Aorta (tissue), 5 donors: Measurements from ENCODE around the gene GPR37. TPM values are rescaled to one million over a fixed set of nuclear protein-coding genes. Genes with fewer than 3 reads are reported as not detected.
A peak's percentile ranks its signal among the peaks of the same experiment; 100 is the strongest.

ENCODE experiments used
- ATAC-seq: fragments of 200-7000 bp; cut with Tn5 transposase; one replicate; pipeline ENCODE4 v1.9.1; 2022; ENCODE audit warnings: moderate library complexity; ENCODE audit not compliant: low FRiP score
- DNase-seq, 2 donors: peaks; one replicate each; pipeline ENCODE4 v3.0.0-alpha.2; 2020
- H3K27ac ChIP-seq, 2 donors: one replicate each; pipeline ENCODE4 v1.5.1; 2013; ENCODE audit warnings: low read length in 2 of 2, mild to moderate bottlenecking in 2 of 2, moderate library complexity in 2 of 2, control low read depth in 1 of 2, inconsistent platforms in 1 of 2, low read depth in 1 of 2
- H3K27me3 ChIP-seq, 2 donors: one replicate each; pipeline ENCODE4 v1.6.1; 2013; ENCODE audit warnings: control low read depth in 1 of 2, low read length in 1 of 2, mild to moderate bottlenecking in 1 of 2, moderate library complexity in 1 of 2; ENCODE audit not compliant: insufficient read depth in 2 of 2, control insufficient read depth in 1 of 2
- H3K36me3 ChIP-seq, 2 donors: one replicate each; pipeline ENCODE4 v1.6.1; 2013; ENCODE audit warnings: control low read depth in 1 of 2, low read length in 1 of 2, mild to moderate bottlenecking in 1 of 2; ENCODE audit not compliant: insufficient read depth in 2 of 2, control insufficient read depth in 1 of 2
- H3K4me1 ChIP-seq, 2 donors: one replicate each; pipeline ENCODE4 v1.6.1; 2013; ENCODE audit warnings: low read length in 2 of 2, control low read depth in 1 of 2, mild to moderate bottlenecking in 1 of 2, moderate library complexity in 1 of 2; ENCODE audit not compliant: insufficient read depth in 2 of 2, control insufficient read depth in 1 of 2
- H3K4me3 ChIP-seq, 2 donors: one replicate each; pipeline ENCODE4 v1.5.1; 2013; ENCODE audit warnings: low read length in 2 of 2, control low read depth in 1 of 2, mild to moderate bottlenecking in 1 of 2
- H3K9me3 ChIP-seq: one replicate; pipeline ENCODE4 v1.6.1; 2013; ENCODE audit warnings: mild to moderate bottlenecking, low read length; ENCODE audit not compliant: control insufficient read depth
- whole genome bisulfite sequencing, 2 donors: extraction: QIAGEN DNeasy Blood & Tissue Kit; methylation state at CpG; one replicate each; pipeline ENCODE4 v1.1.7; 2013; 5-methylcytosine and 5-hydroxymethylcytosine counted together
- intact Hi-C, 2 donors: fragments of 100-400 bp; cut with DNase I; formaldehyde crosslinking; loops; one replicate each; pipeline versions ENCODE4 v1.14.2 to v1.15.0; 2022
- long read RNA-seq, 2 donors: library from polyadenylated mRNA; unstranded; transcript quantifications; one replicate each; pipeline ENCODE4 v2.0.0, GENCODE V29; 2020 to 2021
- polyA plus RNA-seq, 2 donors: library from polyadenylated mRNA; stranded (reverse); fragments of 200-250 nt; gene quantifications; one replicate each; pipeline ENCODE4 v1.2.3, GENCODE V29; 2013
- total RNA-seq, 2 donors: library from RNA; stranded (reverse); fragmentation: NEBNext Ultra II Directional; extraction: Animal tissue kit (Norgen Biotek cat#: 25700); gene quantifications; one replicate each; pipeline ENCODE4 v1.2.1, GENCODE V29; 2021
- donor health status: healthy with polysubstance abuse.
- donor health status: Bipolar disorder and iron deficiency.
- donor health status: DM: no; HTN: no; CAD: no.
- donor health status: DM: no; HTN: no; CAD: no.
- donor health status: DM: yes; HTN: yes; CAD: no.

The GPR37 gene, protein sequence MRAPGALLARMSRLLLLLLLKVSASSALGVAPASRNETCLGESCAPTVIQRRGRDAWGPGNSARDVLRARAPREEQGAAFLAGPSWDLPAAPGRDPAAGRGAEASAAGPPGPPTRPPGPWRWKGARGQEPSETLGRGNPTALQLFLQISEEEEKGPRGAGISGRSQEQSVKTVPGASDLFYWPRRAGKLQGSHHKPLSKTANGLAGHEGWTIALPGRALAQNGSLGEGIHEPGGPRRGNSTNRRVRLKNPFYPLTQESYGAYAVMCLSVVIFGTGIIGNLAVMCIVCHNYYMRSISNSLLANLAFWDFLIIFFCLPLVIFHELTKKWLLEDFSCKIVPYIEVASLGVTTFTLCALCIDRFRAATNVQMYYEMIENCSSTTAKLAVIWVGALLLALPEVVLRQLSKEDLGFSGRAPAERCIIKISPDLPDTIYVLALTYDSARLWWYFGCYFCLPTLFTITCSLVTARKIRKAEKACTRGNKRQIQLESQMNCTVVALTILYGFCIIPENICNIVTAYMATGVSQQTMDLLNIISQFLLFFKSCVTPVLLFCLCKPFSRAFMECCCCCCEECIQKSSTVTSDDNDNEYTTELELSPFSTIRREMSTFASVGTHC
- total RNA-seq (under 1 TPM; 0.39 to 0.99 TPM), polyA plus RNA-seq (under 1 TPM; 0.31 to 0.63 TPM)
- long read RNA-seq, donor 1, partial matches to known transcripts: 0 of 2 reads
- long read RNA-seq, donor 1, other reads (novel, unspliced or antisense): 0 of 2 reads
- long read RNA-seq, donor 2, partial matches to known transcripts: 0 of 2 reads
- long read RNA-seq, donor 2, other reads (novel, unspliced or antisense): 0 of 2 reads

DNA sequence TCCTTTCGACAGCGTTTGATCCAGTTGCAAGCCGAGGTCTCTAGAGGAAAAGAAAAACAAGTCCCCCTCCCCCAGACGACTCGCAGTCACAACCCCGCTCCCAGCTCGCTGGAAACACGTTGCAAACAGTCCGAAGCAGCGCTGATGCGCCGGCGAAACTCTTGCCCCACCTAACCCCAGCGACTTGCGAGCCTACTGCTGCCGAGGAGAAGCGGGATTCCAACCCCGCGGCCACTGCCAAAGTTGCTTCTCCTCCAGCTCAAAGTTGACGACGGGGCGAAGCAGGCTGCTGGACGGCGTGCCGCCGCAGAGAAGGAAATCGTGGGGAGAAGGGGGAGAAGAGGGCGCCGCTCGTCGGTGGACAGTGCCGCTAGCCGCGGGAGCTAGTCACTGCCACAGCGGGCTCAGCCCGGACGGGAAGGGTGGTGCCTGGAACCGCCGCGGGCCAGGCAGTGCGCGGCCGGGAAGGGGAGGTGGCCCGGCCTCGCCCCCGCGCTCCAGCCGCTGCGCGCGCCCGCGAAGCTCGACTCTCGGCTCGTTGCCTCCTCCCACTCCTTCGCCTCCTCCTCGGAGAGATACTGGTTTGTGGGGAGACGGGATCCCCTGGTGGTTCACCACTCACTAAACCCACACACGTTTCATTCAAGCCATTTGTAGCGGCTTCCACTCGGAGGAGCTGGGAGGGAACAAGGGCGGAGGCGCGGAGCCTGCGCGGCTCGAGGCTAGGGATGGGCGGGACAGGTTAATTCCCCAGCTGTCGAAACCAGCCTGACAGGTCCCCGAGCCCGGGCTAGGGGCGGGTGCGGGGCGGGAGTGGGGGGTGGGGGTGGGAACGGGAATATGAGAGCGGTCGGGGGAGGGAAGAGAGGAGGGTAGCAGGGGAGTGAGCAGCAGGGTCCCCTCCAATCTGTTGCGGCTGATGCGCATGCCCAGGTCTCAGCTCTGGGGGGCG, at the start of gene GPR37:
TSS of gene GPR37 (minus strand) at position 392 of the 952 bp plus-strand sequence. CDS start 816 bp downstream, outside the sequence.
- ATAC-seq (peak; percentile 87), DNase-seq (peak; percentile 73 to 86)
- no peaks in the 10 kb centered on the region for H3K27me3 ChIP-seq
- no peak within 1 kb of the TSS for H3K27ac ChIP-seq
- intact Hi-C loops: loop anchor here in 1 of 2 donors (5.0 kb wide), 1 partner anchor 53 kb away; no protein-coding TSS in a partner anchor
- H3K36me3 ChIP-seq: no peaks in the 10 kb centered on the region
- 1% methylated on average over 64 to 81 of the region's 81 CpGs for WGBS, 2 donors
- H3K4me3 ChIP-seq: peak within 1 kb of the TSS; percentile 31 to 68
- no peaks in the 10 kb centered on the region for H3K9me3 ChIP-seq
- no peaks in the 10 kb centered on the region for H3K4me1 ChIP-seq

GRCh38 chr7:124813994-124814798, 48.6 kb upstream of the GPR37 start:
- Histone ChIP-seq H3K4me3 (no peak overlapping the region), H3K27me3 (no peaks in the 10 kb centered on the region), H3K36me3 (no peaks in the 10 kb centered on the region), H3K9me3 (no peaks in the 10 kb centered on the region), H3K27ac (no peak overlapping the region), H3K4me1 (no peaks in the 10 kb centered on the region)
- 88 to 90% methylated on average over 2 of the region's 2 CpGs for WGBS, 2 donors
- DNase-seq (no peak), ATAC-seq (no peak)
- intact Hi-C loops: no loop called here

GRCh38 chr7:124812764-124813163, 47.2 kb upstream of the GPR37 start:
- Histone ChIP-seq H3K36me3 (no peaks in the 10 kb centered on the region), H3K27ac (no peak overlapping the region), H3K4me3 (no peak overlapping the region), H3K9me3 (no peaks in the 10 kb centered on the region), H3K4me1 (no peaks in the 10 kb centered on the region), H3K27me3 (no peaks in the 10 kb centered on the region)
- DNase-seq: no peak
- WGBS, 2 donors: 74 to 83% methylated on average over 2 of the region's 2 CpGs
- ATAC-seq: no peak
- intact Hi-C loops: no loop called here

DNA sequence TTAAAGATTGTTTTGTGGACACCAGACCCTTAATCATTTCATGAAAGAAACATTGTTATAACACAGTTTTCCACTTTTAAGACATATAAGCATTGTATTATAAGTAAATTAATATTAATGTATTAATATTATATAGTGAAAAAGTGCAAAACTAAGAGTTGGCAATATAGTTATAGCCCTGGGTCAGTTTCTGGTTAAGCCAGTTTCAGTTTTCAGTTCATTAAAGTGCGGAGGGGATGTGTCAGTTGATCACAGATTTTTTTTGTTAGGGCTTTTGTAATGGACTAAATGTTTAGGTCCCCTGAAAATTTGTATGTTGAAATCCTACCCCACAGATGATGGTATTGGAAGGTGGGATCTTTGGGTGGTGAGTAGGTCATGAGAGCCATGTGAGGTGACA, 45.7 kb upstream of the GPR37 start:
- 93 to 95% methylated on average over 1 of the region's 1 CpG for WGBS, 2 donors
- no peaks in the 10 kb centered on the region for H3K27me3 ChIP-seq
- H3K27ac ChIP-seq: no peak overlapping the region
- H3K9me3 ChIP-seq: no peaks in the 10 kb centered on the region
- ATAC-seq: no peak
- intact Hi-C loops: no loop called here
- no peaks in the 10 kb centered on the region for H3K4me1 ChIP-seq
- DNase-seq: no peak
- no peak overlapping the region for H3K4me3 ChIP-seq
- no peaks in the 10 kb centered on the region for H3K36me3 ChIP-seq

- 71 to 74% methylated on average over 3 of the region's 3 CpGs for WGBS, 2 donors
- H3K36me3 ChIP-seq: no peaks in the 10 kb centered on the region
- intact Hi-C loops: no loop called here
- DNase-seq: no peak
- no peak overlapping the region for H3K4me3 ChIP-seq
- ATAC-seq: no peak
- H3K4me1 ChIP-seq: no peaks in the 10 kb centered on the region
- H3K9me3 ChIP-seq: no peaks in the 10 kb centered on the region
- no peak overlapping the region for H3K27ac ChIP-seq
- no peaks in the 10 kb centered on the region for H3K27me3 ChIP-seq
Measured at GRCh38 chr7:124810605-124811004, 45.0 kb upstream of the GPR37 start.

- no peak overlapping the region for H3K4me3 ChIP-seq
- DNase-seq: no peak
- no peaks in the 10 kb centered on the region for H3K4me1 ChIP-seq
- no peak overlapping the region for H3K27ac ChIP-seq
- H3K9me3 ChIP-seq: no peaks in the 10 kb centered on the region
- H3K36me3 ChIP-seq: no peaks in the 10 kb centered on the region
- no peak for ATAC-seq
- intact Hi-C loops: no loop called here
- H3K27me3 ChIP-seq: no peaks in the 10 kb centered on the region
- WGBS, 2 donors: 76 to 79% methylated on average over 5 of the region's 5 CpGs
Measured at GRCh38 chr7:124808206-124808605, 42.6 kb upstream of the GPR37 start.

GRCh38 chr7:124801330-124801895, 35.8 kb upstream of the GPR37 start:
- intact Hi-C loops: no loop called here
- 88 to 94% methylated on average over 1 of the region's 1 CpG for WGBS, 2 donors
- H3K4me1 ChIP-seq: no peaks in the 10 kb centered on the region
- H3K4me3 ChIP-seq: no peak overlapping the region
- H3K36me3 ChIP-seq: no peaks in the 10 kb centered on the region
- H3K27me3 ChIP-seq: no peaks in the 10 kb centered on the region
- DNase-seq (no peak), ATAC-seq (no peak)
- H3K9me3 ChIP-seq: no peaks in the 10 kb centered on the region
- no peak overlapping the region for H3K27ac ChIP-seq
